GM18520 (cell line): ENCODE measurements around the gene ATP11B.

Source experiments
- ATAC-seq: cut with Tn5 transposase; IDR thresholded peaks from one replicate; pipeline ENCODE4 v1.9.1; 2021; ENCODE audit not compliant: unreplicated experiment

The ATP11B gene

GRCh38 chr3:182908471-182908870, 115.2 kb downstream of the ATP11B start:
- no peak for ATAC-seq

GRCh38 chr3:182909318-182910040, 116.2 kb downstream of the ATP11B start:
- no peak for ATAC-seq

DNA sequence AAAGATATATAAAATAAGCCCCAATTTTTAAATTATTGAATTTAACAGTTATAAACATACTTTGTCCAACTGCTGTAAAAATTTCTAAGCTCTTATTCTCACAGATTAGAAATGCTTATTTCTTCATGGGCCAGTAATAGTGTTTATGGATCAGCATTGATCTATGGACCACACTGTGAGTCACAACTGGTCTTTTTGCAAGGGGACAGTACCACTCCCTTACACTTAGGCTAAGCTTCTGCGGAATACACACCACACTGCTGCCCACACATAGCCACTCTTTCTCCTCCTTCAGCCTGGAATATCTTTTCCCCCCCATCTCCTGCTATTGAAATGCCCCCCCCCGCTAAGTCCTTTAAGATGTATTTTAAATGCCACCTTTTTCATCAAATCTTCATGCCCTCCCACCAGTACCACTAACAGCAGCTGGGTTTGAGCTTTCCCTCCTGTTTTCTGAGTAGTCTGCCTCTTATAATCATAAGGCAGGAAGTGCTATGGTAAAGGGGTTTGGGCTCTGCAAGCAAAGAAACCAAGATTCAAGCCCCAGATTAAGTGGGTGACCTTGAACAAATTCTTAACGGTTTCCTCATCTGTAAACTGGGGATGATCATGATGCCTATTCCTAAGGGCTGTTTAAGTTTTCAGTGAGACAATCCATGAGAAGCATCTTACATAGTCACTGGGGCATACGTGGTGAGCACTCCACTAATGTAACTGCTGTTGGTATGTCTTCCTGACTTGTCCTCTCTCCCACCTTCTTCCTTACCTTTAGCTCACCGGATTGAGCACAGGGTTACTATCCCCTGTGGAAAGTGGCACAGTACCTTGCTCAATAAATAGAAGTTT, 117.9 kb downstream of the ATP11B start:
- no peak for ATAC-seq

DNA sequence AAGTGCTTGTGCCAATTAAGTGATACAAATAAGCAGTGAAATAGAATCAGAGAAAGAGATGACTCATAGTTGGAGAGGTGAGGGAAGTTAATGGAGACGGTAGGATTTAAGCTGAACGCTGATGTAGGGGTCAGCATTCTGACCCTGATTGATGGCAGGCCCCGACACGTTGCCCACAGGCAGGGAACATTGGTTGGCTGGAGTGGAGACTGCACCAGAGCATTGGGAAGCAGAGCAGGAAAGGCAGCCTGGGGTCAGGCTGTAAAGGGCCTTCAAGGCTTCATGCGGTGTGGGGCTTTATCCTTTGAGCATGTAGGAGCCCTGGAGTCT, 118.4 kb downstream of the ATP11B start:
- no peak for ATAC-seq

GRCh38 chr3:182912474-182912873, 119.2 kb downstream of the ATP11B start:
- ATAC-seq, result no peak

DNA sequence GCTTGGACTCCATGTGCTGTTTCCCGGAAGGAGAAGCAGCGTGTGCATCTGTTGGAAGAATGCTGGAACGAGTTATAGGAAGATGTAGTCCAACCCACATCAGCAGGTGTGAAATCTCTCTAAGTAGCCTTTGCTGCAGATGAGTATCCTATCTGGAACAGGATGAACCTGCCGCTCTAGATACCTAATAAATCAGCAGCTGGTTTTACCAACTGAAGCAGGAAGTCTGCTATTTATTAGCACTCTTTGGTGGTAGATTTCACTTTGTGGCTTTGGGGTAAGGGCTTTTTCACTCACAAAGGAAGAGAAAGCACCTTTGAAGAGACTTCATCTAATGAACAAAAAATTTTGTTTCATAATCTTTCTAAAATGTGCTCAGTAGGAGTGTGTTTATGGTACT, 120.6 kb downstream of the ATP11B start:
- ATAC-seq, result peak; percentile 83

GRCh38 chr3:182914341-182914740, 121.0 kb downstream of the ATP11B start:
- peak; percentile 19 for ATAC-seq

- no peak for ATAC-seq
Observed at GRCh38 chr3:182917134-182917533, 123.8 kb downstream of the ATP11B start.

- no peak for ATAC-seq
Observed at GRCh38 chr3:182919866-182920357, 126.6 kb downstream of the ATP11B start.

DNA sequence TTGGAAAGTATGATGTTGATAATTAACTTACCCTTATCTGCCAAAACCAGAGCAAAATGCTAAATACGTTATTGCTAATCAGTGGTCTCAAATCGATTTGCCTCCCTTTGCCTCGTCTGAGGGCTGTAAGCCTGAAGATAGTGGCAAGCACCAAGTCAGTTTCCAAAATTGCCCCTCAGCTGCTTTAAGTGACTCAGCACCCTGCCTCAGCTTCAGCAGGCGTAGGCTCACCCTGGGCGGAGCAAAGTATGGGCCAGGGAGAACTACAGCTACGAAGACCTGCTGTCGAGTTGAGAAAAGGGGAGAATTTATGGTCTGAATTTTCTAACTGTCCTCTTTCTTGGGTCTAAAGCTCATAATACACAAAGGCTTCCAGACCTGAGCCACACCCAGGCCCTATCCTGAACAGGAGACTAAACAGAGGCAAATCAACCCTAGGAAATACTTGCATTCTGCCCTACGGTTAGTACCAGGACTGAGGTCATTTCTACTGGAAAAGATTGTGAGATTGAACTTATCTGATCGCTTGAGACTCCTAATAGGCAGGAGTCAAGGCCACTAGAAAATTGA, 127.3 kb downstream of the ATP11B start:
- no peak for ATAC-seq

- ATAC-seq, result no peak
Observed at GRCh38 chr3:182921665-182922355, 128.5 kb downstream of the ATP11B start.

GRCh38 chr3:182925330-182925943, 132.1 kb downstream of the ATP11B start:
- peak; percentile 96 for ATAC-seq

DNA sequence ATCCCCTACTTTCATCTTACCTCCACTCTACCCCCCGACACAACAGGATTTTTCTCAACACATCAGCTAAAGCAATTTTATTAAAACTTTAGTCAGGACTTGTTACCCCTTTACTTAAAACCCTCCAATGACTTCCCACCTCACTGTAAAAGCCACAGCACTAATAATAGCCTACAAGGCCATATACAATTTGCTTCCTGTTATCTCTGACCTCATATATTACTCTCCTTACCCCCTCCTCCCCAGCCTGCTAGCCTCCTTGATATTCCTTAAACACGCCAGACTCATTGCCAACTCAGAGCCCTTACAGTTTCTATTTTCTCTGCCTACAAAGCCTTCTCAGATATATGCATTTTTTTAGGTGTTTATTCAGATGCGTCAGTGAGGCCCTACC, 132.6 kb downstream of the ATP11B start:
- ATAC-seq, result no peak

GRCh38 chr3:182935803-182936202, 142.5 kb downstream of the ATP11B start:
- no peak for ATAC-seq

DNA sequence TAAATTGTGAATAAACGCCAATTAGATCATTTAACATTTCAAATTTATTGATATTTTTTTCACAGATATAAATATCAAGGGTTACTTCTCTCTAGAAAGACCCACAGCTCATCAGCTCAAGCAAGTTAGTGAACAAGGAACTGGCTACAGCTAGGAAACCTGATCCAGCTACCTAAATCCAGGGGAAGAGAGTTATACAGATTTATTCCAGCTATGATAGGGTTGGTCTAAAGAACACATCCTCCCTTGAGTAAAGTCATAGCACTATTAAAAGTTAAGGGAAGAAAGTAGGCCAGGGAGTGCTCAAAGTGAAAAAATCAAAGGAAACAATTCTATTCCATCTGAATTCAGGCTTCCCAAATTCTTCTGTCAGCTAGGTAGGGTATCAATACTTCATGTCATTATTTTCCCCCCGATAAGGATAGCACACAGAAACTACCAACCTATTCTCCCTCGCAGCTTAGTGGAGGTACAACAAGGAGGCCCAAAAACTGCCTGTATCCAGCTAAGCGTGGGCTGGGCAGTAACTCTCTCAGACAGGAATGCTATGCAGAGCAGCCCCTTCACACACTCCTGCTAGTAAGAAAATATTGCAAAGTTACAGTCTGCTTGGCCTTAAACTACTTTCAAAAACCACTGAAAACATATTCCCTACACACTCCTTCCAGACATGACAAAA, 143.1 kb downstream of the ATP11B start:
- ATAC-seq, result no peak

GRCh38 chr3:182936918-182937285, 143.6 kb downstream of the ATP11B start:
- ATAC-seq, result no peak

DNA sequence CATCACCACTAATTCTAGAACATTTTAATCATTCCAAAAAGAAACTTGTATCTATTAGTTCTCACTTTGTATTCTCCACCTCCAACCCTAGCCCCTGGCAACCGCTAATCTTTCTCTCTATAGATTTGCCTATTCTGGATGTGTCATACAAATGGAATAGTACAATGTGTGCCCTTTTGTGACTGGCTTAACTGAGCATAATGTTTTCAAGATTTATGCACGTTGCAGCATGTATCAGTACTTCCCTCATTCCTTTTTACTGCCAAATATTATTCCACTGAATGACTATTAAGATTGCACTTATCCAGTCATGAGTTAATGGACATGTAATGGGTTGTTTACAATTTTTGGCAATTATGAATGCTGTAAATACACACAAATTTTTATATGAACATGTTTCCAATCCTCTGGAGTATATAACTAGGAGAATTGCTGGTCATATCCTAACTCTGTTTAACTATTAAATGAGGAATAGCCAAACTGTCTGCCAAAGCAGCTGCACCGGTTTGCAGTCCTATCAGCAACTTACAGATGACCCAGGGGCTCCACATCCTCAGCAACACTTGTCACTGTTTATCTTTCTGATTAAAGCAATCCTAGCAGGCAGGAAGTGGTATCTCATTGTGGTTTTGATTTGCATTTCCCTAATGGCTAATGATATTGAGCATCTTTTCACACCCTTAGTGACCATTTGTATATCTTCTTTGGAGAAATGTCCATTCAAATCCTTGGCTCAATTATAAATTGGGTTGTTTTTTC, 144.2 kb downstream of the ATP11B start:
- ATAC-seq, result peak; percentile 78

DNA sequence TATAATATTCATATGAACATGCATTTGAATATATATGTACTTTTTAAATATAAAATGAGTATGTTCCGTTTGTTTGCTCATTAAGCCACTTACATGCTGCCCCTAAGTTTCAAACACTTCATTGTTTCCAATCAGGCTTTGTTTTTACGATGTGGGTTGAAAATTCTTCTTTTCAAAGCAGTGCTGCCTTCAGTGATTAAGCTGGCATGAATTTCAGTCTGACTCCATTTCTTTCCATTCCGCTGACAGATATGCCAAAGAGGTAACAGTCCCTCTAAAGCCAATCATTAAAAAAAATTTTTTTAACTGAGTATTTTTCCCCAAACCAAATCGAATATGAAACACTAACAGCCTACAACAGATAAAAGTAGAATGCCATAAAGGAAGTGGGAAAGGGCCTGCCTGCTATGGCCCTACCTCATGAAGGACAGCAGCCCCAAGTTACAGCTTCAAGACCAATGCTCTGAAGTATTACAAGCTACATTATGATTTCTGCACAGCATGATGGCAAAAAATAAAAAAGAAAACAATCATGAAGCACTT, 147.0 kb downstream of the ATP11B start:
- ATAC-seq, result no peak

GRCh38 chr3:182941719-182942118, 148.4 kb downstream of the ATP11B start:
- ATAC-seq, result no peak
